ENCODE measurements around the gene BAIAP3. TPM values are rescaled to one million over a fixed set of nuclear protein-coding genes. Genes with fewer than 3 reads are reported as not detected.

The BAIAP3 gene
- total and polyA plus RNA-seq, 2 of the 4 experiments (the other 2 are of a cell fraction) = 0.36 to 0.65 TPM

GRCh38 chr16:1289477-1289866 is 44.0 kb upstream of the BAIAP3 start:
- Histone ChIP-seq H2AK9ac (replicated peaks; ENCODE audit: low read depth, low read length, poor library complexity) (no peak overlapping the region), H3K23ac (ENCODE audit: low read depth, low read length) (no peak overlapping the region), H3K4ac (ENCODE audit: low read depth, low read length) (no peak overlapping the region), H3K36me3 (ENCODE audit: control insufficient read depth, insufficient read depth, low read length) (no peaks in the 10 kb centered on the region), H2AK5ac (ENCODE audit: low read depth, low read length) (no peak overlapping the region), H2BK120ac (ENCODE audit: low read depth, low read length) (no peak overlapping the region), H4K20me1 (ENCODE audit: insufficient read depth, low read length) (no peaks in the 10 kb centered on the region), H2BK20ac (ENCODE audit: low read depth, low read length) (no peak overlapping the region), H4K5ac (ENCODE audit: low read depth, low read length) (no peak overlapping the region), H2BK15ac (ENCODE audit: low read depth, low read length) (no peak overlapping the region), H3K4me2 (ENCODE audit: low read depth, low read length) (no peak overlapping the region), H3K9me1 (ENCODE audit: insufficient read depth, low read length) (no peaks in the 10 kb centered on the region), H3K14ac (replicated peaks; ENCODE audit: low read depth, low read length) (no peak overlapping the region), H3K27ac (ENCODE audit: insufficient read depth, low read length) (no peak overlapping the region), H4K91ac (ENCODE audit: insufficient read depth, low read depth, low read length) (no peak overlapping the region), H3K4me3 (ENCODE audit: insufficient read depth, low read depth, low read length) (no peak overlapping the region), H3K56ac (ENCODE audit: extremely low read depth, insufficient read depth, low read length) (no peak overlapping the region), H2BK5ac (ENCODE audit: low read depth, low read length, poor library complexity, severe bottlenecking) (no peak overlapping the region), H3K27me3 (ENCODE audit: control insufficient read depth, insufficient read depth, low read length) (peaks cover 62% of the 10 kb centered on the region), H3K4me1 (ENCODE audit: control insufficient read depth, insufficient read depth, low read length) (no peaks in the 10 kb centered on the region; the same call in 1 of the 2 replicates), H3K9me3 (ENCODE audit: control insufficient read depth, insufficient read depth, low read length) (no peaks in the 10 kb centered on the region), H3K18ac (ENCODE audit: low read depth, low read length) (no peak overlapping the region), H4K8ac (ENCODE audit: low read depth in 2 of 2, low read length in 2 of 2) (no peak overlapping the region), H3K9ac (ENCODE audit: low read depth, low read length) (no peak overlapping the region), H3K79me1 (ENCODE audit: low read depth in 1 of 2, low read length in 2 of 2) (no peaks in the 10 kb centered on the region), H2AFZ (replicated peaks; ENCODE audit: low read length, poor library complexity) (no peak overlapping the region)
- WGBS, 2 experiments (ENCODE audit: extremely low coverage in 2 of 2, insufficient read length in 1 of 2) = 25% methylated on average over 5 of the region's 17 CpGs; no CpG with 5 or more reads in 1 of the 2 experiments
- intact Hi-C loops (cut with micrococcal nuclease) = no loop called here
- DNase-seq = no peak
- TF ChIP-seq NFE2L2 (IDR thresholded peaks at IDR 0.05; ENCODE audit: low read depth, low read length) = no peak
- TF ChIP-seq BHLHE40 (IDR thresholded peaks at IDR 0.05; ENCODE audit: low read depth, low read length) = no peak
- no peak for TF ChIP-seq MAFK (IDR thresholded peaks at IDR 0.05; ENCODE audit: low read depth, low read length)
- no peak for TF ChIP-seq POLR2A (IDR thresholded peaks at IDR 0.05; ENCODE audit: low read depth, low read length)
- no peak for TF ChIP-seq FOS (IDR thresholded peaks at IDR 0.05; ENCODE audit: low read depth, low read length)
- no peak for TF ChIP-seq USF2 (IDR thresholded peaks at IDR 0.05; ENCODE audit: low read depth, low read length)
- no peak for TF ChIP-seq SMC3 (IDR thresholded peaks at IDR 0.05; ENCODE audit: low read depth, low read length)
- TF ChIP-seq ELK1 (IDR thresholded peaks at IDR 0.05; ENCODE audit: borderline replicate concordance, low read depth, low read length) = no peak
- TF ChIP-seq MAZ (IDR thresholded peaks at IDR 0.05; ENCODE audit: borderline replicate concordance, low read depth, low read length) = no peak
- in situ Hi-C loops (cut with MboI; ENCODE audit: low sequenced_read_pairs) = no loop called here
- dilution Hi-C loops (cut with HindIII; ENCODE audit: low sequenced_read_pairs, unreplicated experiment) = no loop called here
- BruUV-seq (replicated peaks) = no TSS peak
- ChIA-PET CTCF (no interaction called here), POLR2A (ENCODE audit: unreplicated experiment) (no interaction called here)
- no peak for ATAC-seq (ENCODE audit: low read depth)

Measured in IMR-90 (cell line).